ENCODE measurements around the gene CTTNBP2. TPM values are rescaled to one million over a fixed set of nuclear protein-coding genes. Genes with fewer than 3 reads are reported as not detected.

CTTNBP2 gene
- total and polyA plus RNA-seq, 2 of the 13 experiments (the other 11 are each of a cell fraction or from before 2014, with no cell fraction given) = not detected

DNA sequence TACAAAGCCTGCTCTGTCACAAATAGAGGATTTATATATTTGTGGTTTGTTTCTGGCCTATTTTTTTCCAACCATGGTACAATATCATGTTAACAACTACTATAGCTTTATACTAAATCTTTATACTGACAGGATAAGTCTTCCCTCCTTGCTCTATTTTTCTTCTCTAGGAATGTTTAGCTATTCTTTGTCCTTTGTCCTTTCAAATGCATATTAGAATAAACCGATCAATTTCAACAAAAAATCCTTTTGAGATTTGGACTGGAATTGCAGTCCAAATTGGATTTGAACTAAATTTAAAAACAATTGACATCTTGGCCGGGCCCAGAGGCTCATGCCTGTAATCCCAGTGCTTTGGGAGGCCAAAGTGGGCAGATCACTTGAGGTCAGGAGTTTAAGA, 39.2 kb upstream of the CTTNBP2 start (continued):
- TF ChIP-seq, protein P1, sequence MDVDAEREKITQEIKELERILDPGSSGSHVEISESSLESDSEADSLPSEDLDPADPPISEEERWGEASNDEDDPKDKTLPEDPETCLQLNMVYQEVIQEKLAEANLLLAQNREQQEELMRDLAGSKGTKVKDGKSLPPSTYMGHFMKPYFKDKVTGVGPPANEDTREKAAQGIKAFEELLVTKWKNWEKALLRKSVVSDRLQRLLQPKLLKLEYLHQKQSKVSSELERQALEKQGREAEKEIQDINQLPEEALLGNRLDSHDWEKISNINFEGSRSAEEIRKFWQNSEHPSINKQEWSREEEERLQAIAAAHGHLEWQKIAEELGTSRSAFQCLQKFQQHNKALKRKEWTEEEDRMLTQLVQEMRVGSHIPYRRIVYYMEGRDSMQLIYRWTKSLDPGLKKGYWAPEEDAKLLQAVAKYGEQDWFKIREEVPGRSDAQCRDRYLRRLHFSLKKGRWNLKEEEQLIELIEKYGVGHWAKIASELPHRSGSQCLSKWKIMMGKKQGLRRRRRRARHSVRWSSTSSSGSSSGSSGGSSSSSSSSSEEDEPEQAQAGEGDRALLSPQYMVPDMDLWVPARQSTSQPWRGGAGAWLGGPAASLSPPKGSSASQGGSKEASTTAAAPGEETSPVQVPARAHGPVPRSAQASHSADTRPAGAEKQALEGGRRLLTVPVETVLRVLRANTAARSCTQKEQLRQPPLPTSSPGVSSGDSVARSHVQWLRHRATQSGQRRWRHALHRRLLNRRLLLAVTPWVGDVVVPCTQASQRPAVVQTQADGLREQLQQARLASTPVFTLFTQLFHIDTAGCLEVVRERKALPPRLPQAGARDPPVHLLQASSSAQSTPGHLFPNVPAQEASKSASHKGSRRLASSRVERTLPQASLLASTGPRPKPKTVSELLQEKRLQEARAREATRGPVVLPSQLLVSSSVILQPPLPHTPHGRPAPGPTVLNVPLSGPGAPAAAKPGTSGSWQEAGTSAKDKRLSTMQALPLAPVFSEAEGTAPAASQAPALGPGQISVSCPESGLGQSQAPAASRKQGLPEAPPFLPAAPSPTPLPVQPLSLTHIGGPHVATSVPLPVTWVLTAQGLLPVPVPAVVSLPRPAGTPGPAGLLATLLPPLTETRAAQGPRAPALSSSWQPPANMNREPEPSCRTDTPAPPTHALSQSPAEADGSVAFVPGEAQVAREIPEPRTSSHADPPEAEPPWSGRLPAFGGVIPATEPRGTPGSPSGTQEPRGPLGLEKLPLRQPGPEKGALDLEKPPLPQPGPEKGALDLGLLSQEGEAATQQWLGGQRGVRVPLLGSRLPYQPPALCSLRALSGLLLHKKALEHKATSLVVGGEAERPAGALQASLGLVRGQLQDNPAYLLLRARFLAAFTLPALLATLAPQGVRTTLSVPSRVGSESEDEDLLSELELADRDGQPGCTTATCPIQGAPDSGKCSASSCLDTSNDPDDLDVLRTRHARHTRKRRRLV (CRISPR knock-in tag; IDR thresholded peaks at IDR 0.05) = no peak
- TF ChIP-seq XBP1 (CRISPR knock-in tag; IDR thresholded peaks at IDR 0.05) (no peak), ZNF567 (CRISPR knock-in tag; IDR thresholded peaks at IDR 0.05; ENCODE audit: borderline replicate concordance) (no peak)

DNA sequence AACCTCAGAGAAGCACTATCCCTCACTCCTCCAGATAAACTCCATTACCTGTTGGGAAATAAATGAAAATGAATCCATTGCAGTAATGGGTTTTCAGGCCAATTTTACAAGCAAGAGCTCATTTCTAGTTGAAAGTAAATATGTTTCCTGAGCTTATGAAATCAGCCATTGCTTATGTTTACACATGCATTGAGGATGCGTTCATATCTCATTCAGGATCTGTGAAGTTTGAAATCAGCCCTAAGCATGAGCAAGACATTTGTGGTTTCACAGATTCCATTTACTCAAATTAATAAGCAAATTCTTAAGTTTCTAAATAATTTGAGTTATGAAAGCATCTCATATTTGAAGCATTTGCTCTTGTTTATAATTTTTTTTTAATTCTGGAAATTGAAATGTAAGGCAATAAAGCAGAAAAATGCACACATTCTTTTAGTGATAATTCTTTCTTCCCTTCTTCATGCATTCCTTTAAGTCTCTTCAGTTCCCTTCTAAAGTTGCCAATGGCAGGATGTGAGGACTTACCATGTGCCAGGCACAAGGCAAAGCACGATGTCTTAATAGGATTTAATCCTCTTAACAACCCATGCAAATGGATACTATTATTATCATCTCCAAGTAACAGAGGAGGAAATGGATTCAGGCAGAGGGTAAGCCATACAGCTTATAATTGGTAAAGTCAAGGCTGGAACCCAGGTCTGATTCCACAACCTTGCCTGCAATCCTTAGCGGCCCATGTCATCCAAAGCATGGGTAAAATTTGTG, 35.0 kb upstream of the CTTNBP2 start:
- Histone ChIP-seq H3K9ac (ENCODE audit: insufficient read depth, low read depth, low read length) (no peak overlapping the region), H3K79me2 (ENCODE audit: insufficient read depth, low read length) (no peaks in the 10 kb centered on the region), H3K36me3 (replicated peaks in 1 of 2; ENCODE audit: control insufficient read depth in 1 of 2, insufficient read depth in 2 of 2, low read length in 2 of 2) (no peaks in the 10 kb centered on the region), H3K4me1 (ENCODE audit: insufficient read depth, low read length) (no peaks in the 10 kb centered on the region), H4K20me1 (ENCODE audit: insufficient read depth, low read length) (no peaks in the 10 kb centered on the region), H3K4me3 (replicated peaks in 1 of 3; ENCODE audit: insufficient read depth in 1 of 3, low read depth in 2 of 3, low read length in 3 of 3) (no peak overlapping the region), H3K4me2 (ENCODE audit: low read depth, low read length) (no peak overlapping the region), H3K27ac (ENCODE audit: extremely low read length, insufficient read depth, low read length) (no peak overlapping the region), H3K27me3 (ENCODE audit: control insufficient read depth in 1 of 2, insufficient read depth in 2 of 2, low read length in 2 of 2) (no peaks in the 10 kb centered on the region), H3K9me3 (ENCODE audit: low read length) (no peaks in the 10 kb centered on the region), H2AFZ (ENCODE audit: low read length) (no peak overlapping the region)
- BruUV-seq (replicated peaks) = no TSS peak
- FAIRE-seq = no peak
- ChIA-PET POLR2A (no interaction called here), CTCF (ENCODE audit: low intra/inter-chr PET ratio, low total read pairs) (no interaction called here)
- 31% methylated on average over 3 of the region's 3 CpGs for WGBS (ENCODE audit: low lambda C conversion rate)
- in situ Hi-C loops (cut with HindIII; ENCODE audit: extremely low pct_ligation_motif_present, low pct_unique_long_range_greater_than_20kb) = no loop called here
- no peak for ATAC-seq
- intact Hi-C loops (cut with micrococcal nuclease; ENCODE audit: unreplicated experiment) = no loop called here
- no peak for DNase-seq (ENCODE audit: low spot score)
- TF ChIP-seq ZNF563 (CRISPR knock-in tag; IDR thresholded peaks at IDR 0.05) (no peak), ZNF143 (CRISPR knock-in tag; IDR thresholded peaks at IDR 0.05) (no peak), FLYWCH1 (CRISPR knock-in tag; IDR thresholded peaks at IDR 0.05) (no peak), ZSCAN20 (CRISPR knock-in tag; IDR thresholded peaks at IDR 0.05; ENCODE audit: borderline replicate concordance) (no peak), ZKSCAN1 (IDR thresholded peaks at IDR 0.05; ENCODE audit: low read length) (no peak), HMG20A (CRISPR knock-in tag; IDR thresholded peaks at IDR 0.05; ENCODE audit: borderline replicate concordance) (no peak), GTF2F1 (IDR thresholded peaks at IDR 0.05; ENCODE audit: low read length) (no peak), ZNF121 (CRISPR knock-in tag; IDR thresholded peaks at IDR 0.05) (no peak), ZNF501 (CRISPR knock-in tag; IDR thresholded peaks at IDR 0.05) (no peak), PITX1 (CRISPR knock-in tag; IDR thresholded peaks at IDR 0.05) (no peak)
- TF ChIP-seq, protein P2, sequence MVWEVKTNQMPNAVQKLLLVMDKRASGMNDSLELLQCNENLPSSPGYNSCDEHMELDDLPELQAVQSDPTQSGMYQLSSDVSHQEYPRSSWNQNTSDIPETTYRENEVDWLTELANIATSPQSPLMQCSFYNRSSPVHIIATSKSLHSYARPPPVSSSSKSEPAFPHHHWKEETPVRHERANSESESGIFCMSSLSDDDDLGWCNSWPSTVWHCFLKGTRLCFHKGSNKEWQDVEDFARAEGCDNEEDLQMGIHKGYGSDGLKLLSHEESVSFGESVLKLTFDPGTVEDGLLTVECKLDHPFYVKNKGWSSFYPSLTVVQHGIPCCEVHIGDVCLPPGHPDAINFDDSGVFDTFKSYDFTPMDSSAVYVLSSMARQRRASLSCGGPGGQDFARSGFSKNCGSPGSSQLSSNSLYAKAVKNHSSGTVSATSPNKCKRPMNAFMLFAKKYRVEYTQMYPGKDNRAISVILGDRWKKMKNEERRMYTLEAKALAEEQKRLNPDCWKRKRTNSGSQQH (CRISPR knock-in tag; IDR thresholded peaks at IDR 0.05; ENCODE audit: low read depth) = no peak
- TF ChIP-seq, protein P3, sequence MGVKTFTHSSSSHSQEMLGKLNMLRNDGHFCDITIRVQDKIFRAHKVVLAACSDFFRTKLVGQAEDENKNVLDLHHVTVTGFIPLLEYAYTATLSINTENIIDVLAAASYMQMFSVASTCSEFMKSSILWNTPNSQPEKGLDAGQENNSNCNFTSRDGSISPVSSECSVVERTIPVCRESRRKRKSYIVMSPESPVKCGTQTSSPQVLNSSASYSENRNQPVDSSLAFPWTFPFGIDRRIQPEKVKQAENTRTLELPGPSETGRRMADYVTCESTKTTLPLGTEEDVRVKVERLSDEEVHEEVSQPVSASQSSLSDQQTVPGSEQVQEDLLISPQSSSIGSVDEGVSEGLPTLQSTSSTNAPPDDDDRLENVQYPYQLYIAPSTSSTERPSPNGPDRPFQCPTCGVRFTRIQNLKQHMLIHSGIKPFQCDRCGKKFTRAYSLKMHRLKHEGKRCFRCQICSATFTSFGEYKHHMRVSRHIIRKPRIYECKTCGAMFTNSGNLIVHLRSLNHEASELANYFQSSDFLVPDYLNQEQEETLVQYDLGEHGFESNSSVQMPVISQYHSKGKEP (CRISPR knock-in tag; IDR thresholded peaks at IDR 0.05) = no peak

All from HepG2 (cell line).